Endothelial cell (in vitro differentiated cells): Measurements from ENCODE around the gene GDF9. TPM values are rescaled to one million over a fixed set of nuclear protein-coding genes. Genes with fewer than 3 reads are reported as not detected.

Experiments
- DNase-seq: peaks from one replicate; pipeline ENCODE4 v3.0.0; 2021; ENCODE audit warnings: low spot score
- H3K27ac Mint-ChIP-seq: one replicate; pipeline ENCODE4 v1.8.0; 2021; ENCODE audit warnings: mixed read lengths, inconsistent platforms; ENCODE audit not compliant: unreplicated experiment
- H3K27me3 Mint-ChIP-seq: one replicate; pipeline ENCODE4 v1.8.0; 2021; ENCODE audit warnings: mild to moderate bottlenecking, moderate library complexity, mixed read lengths, inconsistent platforms; ENCODE audit not compliant: unreplicated experiment
- H3K36me3 Mint-ChIP-seq: one replicate; pipeline ENCODE4 v1.8.0; 2021; ENCODE audit warnings: mild to moderate bottlenecking, low read depth, mixed read lengths, inconsistent platforms; ENCODE audit not compliant: unreplicated experiment
- H3K4me1 Mint-ChIP-seq: one replicate; pipeline ENCODE4 v1.8.0; 2021; ENCODE audit warnings: mild to moderate bottlenecking, mixed read lengths, inconsistent platforms; ENCODE audit not compliant: unreplicated experiment
- H3K4me3 Mint-ChIP-seq: one replicate; pipeline ENCODE4 v1.8.0; 2021; ENCODE audit warnings: mild to moderate bottlenecking, mixed read lengths, inconsistent platforms; ENCODE audit not compliant: unreplicated experiment
- H3K9me3 Mint-ChIP-seq: one replicate; pipeline ENCODE4 v1.8.0; 2021; ENCODE audit warnings: mixed read lengths, inconsistent platforms; ENCODE audit not compliant: unreplicated experiment
- CTCF ChIP-seq: fragments of 200-600 bp; sonication (generic); IDR thresholded peaks from one replicate; pipeline ENCODE4 v1.5.0; 2021; ENCODE audit warnings: antibody characterized with exemption; ENCODE audit not compliant: unreplicated experiment
- total RNA-seq: library from RNA; stranded (reverse); fragmentation: NEBNext Ultra II Directional; extraction: Animal tissue kit (Norgen Biotek cat#: 25700); gene quantifications from one replicate; pipeline ENCODE4 v1.2.1, GENCODE V29; 2021; ENCODE audit not compliant: unreplicated experiment

GDF9 gene
- total RNA-seq, 1 donor from 2014 or later = 0.33 TPM

GRCh38 chr5:132839426-132840301 is 26.6 kb downstream of the GDF9 start:
- TF ChIP-seq CTCF = no peak
- Mint-ChIP-seq H3K4me1 (peaks cover 31% of the 10 kb centered on the region), H3K27ac (peak overlapping the region; percentile 91), H3K36me3 (no peaks in the 10 kb centered on the region), H3K27me3 (no peaks in the 10 kb centered on the region), H3K4me3 (no peak overlapping the region), H3K9me3 (no peaks in the 10 kb centered on the region)
- no peak for DNase-seq

- Mint-ChIP-seq H3K4me3 (no peak overlapping the region), H3K36me3 (no peaks in the 10 kb centered on the region), H3K4me1 (peaks cover 31% of the 10 kb centered on the region), H3K9me3 (no peaks in the 10 kb centered on the region), H3K27me3 (no peaks in the 10 kb centered on the region), H3K27ac (no peak overlapping the region)
- TF ChIP-seq CTCF = no peak
- no peak for DNase-seq
Measured at GRCh38 chr5:132838516-132839282, 27.6 kb downstream of the GDF9 start.

DNA sequence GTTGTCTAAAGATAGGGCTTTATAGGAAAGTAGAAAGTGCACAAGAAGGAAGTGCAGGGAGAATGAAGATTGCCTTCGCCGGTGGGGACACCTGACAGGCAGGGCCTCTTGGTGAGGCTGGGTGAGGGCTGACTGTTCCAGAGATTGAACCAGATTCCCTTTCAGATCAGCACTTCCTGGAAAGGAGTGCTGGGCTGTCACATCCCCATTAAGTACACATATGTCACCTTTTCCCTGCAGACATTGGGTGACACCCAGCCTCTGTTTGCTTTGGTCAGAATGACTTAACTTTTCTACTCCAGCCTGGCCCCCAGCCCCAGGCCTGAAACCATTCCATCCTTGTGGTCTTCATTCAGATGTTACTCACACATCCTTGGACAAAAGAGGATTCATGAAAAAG is 28.4 kb downstream of the GDF9 start:
- DNase-seq = no peak
- Mint-ChIP-seq H3K36me3 (no peaks in the 10 kb centered on the region), H3K4me1 (peaks cover 31% of the 10 kb centered on the region), H3K27ac (no peak overlapping the region), H3K27me3 (no peaks in the 10 kb centered on the region), H3K4me3 (no peak overlapping the region), H3K9me3 (no peaks in the 10 kb centered on the region)
- no peak for TF ChIP-seq CTCF

GRCh38 chr5:132836852-132837251 is 29.4 kb downstream of the GDF9 start:
- Mint-ChIP-seq H3K9me3 (no peaks in the 10 kb centered on the region), H3K27ac (no peak overlapping the region), H3K36me3 (no peaks in the 10 kb centered on the region), H3K27me3 (no peaks in the 10 kb centered on the region), H3K4me1 (peaks cover 31% of the 10 kb centered on the region), H3K4me3 (no peak overlapping the region)
- no peak for TF ChIP-seq CTCF
- DNase-seq = no peak

- no peak for TF ChIP-seq CTCF
Measured at GRCh38 chr5:132834057-132834456, 32.2 kb downstream of the GDF9 start.

More at GRCh38 chr5:132834057-132834456, 32.2 kb downstream of the GDF9 start:
- Mint-ChIP-seq H3K9me3 (no peaks in the 10 kb centered on the region), H3K4me3 (no peak overlapping the region), H3K36me3 (peaks cover 4% of the 10 kb centered on the region), H3K4me1 (peaks cover 21% of the 10 kb centered on the region), H3K27ac (no peak overlapping the region), H3K27me3 (peaks cover 6% of the 10 kb centered on the region)
- no peak for DNase-seq
